RWPE2 (cell line): ENCODE data around the gene DIP2C.

Experiments used
- ATAC-seq: fragments of 200-7000 bp; cut with Tn5 transposase; 3 replicates; pipeline ENCODE4 v1.9.1; 2021; ENCODE audit warnings: low read depth
- DNase-seq: peaks from one replicate; pipeline ENCODE4 v3.0.0-alpha.2; 2020; ENCODE audit warnings: low spot score
- H3K27ac ChIP-seq: fragments of 450-650 bp; 2 replicates; pipeline ENCODE4 v1.5.1; 2017; ENCODE audit warnings: mild to moderate bottlenecking; ENCODE audit not compliant: poor library complexity, severe bottlenecking
- H3K27me3 ChIP-seq: fragments of 250-450 bp; sonication (Bioruptor Pico); 2 replicates; pipeline ENCODE4 v1.5.1; 2021; ENCODE audit warnings: mild to moderate bottlenecking, moderate library complexity; ENCODE audit not compliant: insufficient read depth, poor library complexity, severe bottlenecking
- H3K36me3 ChIP-seq: fragments of 250-450 bp; sonication (Bioruptor Pico); 2 replicates; pipeline ENCODE4 v1.5.1; 2020; ENCODE audit warnings: low read depth, mild to moderate bottlenecking, moderate library complexity
- H3K4me1 ChIP-seq: fragments of 250-450 bp; sonication (Bioruptor Pico); 2 replicates; pipeline ENCODE4 v1.5.1; 2021; ENCODE audit warnings: mild to moderate bottlenecking, moderate library complexity; ENCODE audit not compliant: insufficient read depth, poor library complexity, severe bottlenecking
- H3K4me3 ChIP-seq: fragments of 250-450 bp; sonication (Bioruptor Pico); 2 replicates; pipeline ENCODE4 v1.5.1; 2021; ENCODE audit warnings: mild to moderate bottlenecking, moderate library complexity; ENCODE audit not compliant: severe bottlenecking
- H3K9me3 ChIP-seq: fragments of 250-450 bp; sonication (Bioruptor Pico); 2 replicates; pipeline ENCODE4 v1.5.1; 2021; ENCODE audit warnings: mild to moderate bottlenecking, moderate library complexity; ENCODE audit not compliant: severe bottlenecking
- TF ChIP-seq, protein P1 (sequence below): fragments of 450-650 bp; IDR thresholded peaks from one replicate; pipeline ENCODE4 v1.5.1; 2017; ENCODE audit warnings: mild to moderate bottlenecking, moderate library complexity; ENCODE audit not compliant: poor library complexity, severe bottlenecking

Gene DIP2C

DNA sequence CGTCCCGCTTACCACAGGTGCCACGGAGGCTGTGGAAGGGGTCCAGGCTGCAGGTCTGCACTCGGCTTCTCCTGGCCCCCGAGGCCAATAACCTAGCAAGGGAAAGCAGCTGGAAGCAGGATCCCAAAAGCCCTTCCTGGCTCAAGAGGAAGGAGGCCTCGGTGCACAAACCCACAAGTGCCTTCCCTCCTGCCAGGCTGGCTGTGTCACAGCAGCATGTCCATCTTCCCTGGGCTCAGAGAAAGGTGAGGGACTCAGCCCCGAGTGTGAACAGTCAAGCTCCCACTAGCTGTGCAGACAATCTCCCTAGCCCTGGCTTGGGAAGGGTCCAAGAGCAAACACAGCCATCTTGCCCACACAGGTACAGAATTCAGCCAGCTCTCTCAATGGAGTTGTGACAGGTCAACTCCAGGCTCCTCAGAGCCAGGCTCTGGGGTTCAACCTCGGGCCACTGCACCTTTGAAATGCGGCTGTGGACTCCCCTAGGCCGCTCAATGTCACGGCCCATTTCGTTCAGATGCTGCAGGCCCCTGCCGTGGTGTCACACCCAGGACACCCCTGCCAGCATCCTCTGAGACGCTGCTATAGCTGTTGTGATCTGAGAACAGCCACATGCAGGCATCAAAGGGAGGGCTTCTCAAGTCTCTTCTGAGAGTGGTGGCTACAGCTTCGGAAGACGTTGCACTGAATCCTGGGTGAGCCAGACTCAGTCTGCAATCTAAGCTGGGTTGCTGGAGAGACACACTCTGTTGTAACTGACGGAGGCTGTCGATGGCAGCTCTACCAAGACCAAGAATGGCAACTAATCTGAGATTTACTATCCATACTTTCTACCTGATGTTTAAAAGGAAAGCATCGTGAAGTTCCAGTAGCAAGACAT, 137.9 kb downstream of the DIP2C start:
- Histone ChIP-seq H3K4me1 (peaks cover 7% of the 10 kb centered on the region), H3K4me3 (no peak overlapping the region), H3K36me3 (no peaks in the 10 kb centered on the region), H3K27ac (no peak overlapping the region), H3K9me3 (no peaks in the 10 kb centered on the region), H3K27me3 (no peaks in the 10 kb centered on the region)
- ATAC-seq (no peak), DNase-seq (no peak)
- TF ChIP-seq, protein P1, sequence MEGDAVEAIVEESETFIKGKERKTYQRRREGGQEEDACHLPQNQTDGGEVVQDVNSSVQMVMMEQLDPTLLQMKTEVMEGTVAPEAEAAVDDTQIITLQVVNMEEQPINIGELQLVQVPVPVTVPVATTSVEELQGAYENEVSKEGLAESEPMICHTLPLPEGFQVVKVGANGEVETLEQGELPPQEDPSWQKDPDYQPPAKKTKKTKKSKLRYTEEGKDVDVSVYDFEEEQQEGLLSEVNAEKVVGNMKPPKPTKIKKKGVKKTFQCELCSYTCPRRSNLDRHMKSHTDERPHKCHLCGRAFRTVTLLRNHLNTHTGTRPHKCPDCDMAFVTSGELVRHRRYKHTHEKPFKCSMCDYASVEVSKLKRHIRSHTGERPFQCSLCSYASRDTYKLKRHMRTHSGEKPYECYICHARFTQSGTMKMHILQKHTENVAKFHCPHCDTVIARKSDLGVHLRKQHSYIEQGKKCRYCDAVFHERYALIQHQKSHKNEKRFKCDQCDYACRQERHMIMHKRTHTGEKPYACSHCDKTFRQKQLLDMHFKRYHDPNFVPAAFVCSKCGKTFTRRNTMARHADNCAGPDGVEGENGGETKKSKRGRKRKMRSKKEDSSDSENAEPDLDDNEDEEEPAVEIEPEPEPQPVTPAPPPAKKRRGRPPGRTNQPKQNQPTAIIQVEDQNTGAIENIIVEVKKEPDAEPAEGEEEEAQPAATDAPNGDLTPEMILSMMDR, result no peak

- TF ChIP-seq, protein P1, result no peak
- H3K4me3 ChIP-seq, result no peak overlapping the region
- H3K27me3 ChIP-seq, result no peaks in the 10 kb centered on the region
- ATAC-seq (no peak), DNase-seq (no peak)
- no peaks in the 10 kb centered on the region for H3K36me3 ChIP-seq
- no peak overlapping the region for H3K27ac ChIP-seq
- H3K9me3 ChIP-seq, result no peaks in the 10 kb centered on the region
- peaks cover 10% of the 10 kb centered on the region for H3K4me1 ChIP-seq
Measured at GRCh38 chr10:550665-551372, 138.6 kb downstream of the DIP2C start.

- ATAC-seq (no peak), DNase-seq (no peak)
- no peak overlapping the region for H3K4me3 ChIP-seq
- no peaks in the 10 kb centered on the region for H3K9me3 ChIP-seq
- H3K36me3 ChIP-seq, result no peaks in the 10 kb centered on the region
- TF ChIP-seq, protein P1, result no peak
- H3K27ac ChIP-seq, result no peak overlapping the region
- no peaks in the 10 kb centered on the region for H3K27me3 ChIP-seq
- H3K4me1 ChIP-seq, result peaks cover 10% of the 10 kb centered on the region
Measured at GRCh38 chr10:549391-549790, 140.1 kb downstream of the DIP2C start.

- Histone ChIP-seq H3K27me3 (no peaks in the 10 kb centered on the region), H3K36me3 (no peaks in the 10 kb centered on the region), H3K9me3 (no peaks in the 10 kb centered on the region), H3K27ac (no peak overlapping the region), H3K4me3 (no peak overlapping the region), H3K4me1 (peaks cover 10% of the 10 kb centered on the region)
- DNase-seq (no peak), ATAC-seq (no peak)
- TF ChIP-seq, protein P1, result no peak
Measured at GRCh38 chr10:548238-548901, 141.1 kb downstream of the DIP2C start.
